ENCODE results near the gene UBR3. TPM values are rescaled to one million over a fixed set of nuclear protein-coding genes. Genes with fewer than 3 reads are reported as not detected.

Gene UBR3
- polyA plus RNA-seq, 2 of the 4 experiments (the other 2 are of a cell fraction) = 11.0 to 23.1 TPM

DNA sequence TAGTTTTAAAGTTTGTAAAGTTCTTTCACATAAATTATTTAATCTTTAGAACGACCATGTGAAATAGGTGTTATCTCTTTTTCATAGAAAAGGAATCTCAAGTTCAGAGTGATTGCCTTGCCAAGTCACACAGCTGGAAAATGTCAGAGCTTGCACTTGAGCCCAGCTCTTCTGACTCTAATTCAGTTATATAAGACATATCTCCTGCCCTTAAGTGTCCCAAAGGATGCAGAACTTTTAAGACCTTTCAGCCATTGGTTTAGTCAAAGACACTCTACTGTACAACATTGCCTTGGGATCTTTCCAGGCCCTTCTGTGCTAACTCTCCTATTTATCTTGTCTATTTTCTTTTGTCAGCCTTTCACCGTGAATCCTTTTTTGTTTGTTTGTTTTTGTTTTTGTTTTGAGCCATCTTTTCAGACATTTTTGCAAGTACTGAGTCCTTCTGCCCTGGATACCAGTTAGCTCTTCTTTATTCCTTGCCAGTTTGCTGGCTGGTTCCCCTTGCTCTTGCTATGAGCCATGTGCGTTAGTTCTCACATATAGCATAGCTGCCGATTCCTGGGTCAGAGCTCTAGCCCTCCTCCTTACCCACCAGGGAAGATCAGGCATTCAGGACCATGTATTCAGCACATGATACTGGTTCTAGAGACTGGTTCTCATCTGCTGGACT, 190.7 kb downstream of the UBR3 start:
- Histone ChIP-seq H3K4me2 (no peak overlapping the region), H3K4me3 (no peak overlapping the region), H3K4me1 (no peaks in the 10 kb centered on the region), H3K9me3 (no peaks in the 10 kb centered on the region), H3K27ac (no peak overlapping the region)
- CTCF ChIA-PET = no interaction called here
- no peak for DNase-seq (ENCODE audit: low read depth in 1 of 2, low spot score in 1 of 2)
- ATAC-seq = no peak
- POLR2A ChIA-PET = no interaction called here
- 90% methylated on average over 4 of the region's 4 CpGs for WGBS (ENCODE audit: missing lambda C conversion rate)
- FAIRE-seq = no peak
- TF ChIP-seq PHF8 (IDR thresholded peaks at IDR 0.05; ENCODE audit: borderline replicate concordance, low read depth) (no peak), FOSL2 (IDR thresholded peaks at IDR 0.05) (no peak), FOSL2 (CRISPR knock-in tag; IDR thresholded peaks at IDR 0.05) (no peak), FOXS1 (CRISPR knock-in tag; IDR thresholded peaks at IDR 0.05) (no peak), TP53 (CRISPR knock-in tag; IDR thresholded peaks at IDR 0.05) (no peak)
- TF ChIP-seq, protein P1, sequence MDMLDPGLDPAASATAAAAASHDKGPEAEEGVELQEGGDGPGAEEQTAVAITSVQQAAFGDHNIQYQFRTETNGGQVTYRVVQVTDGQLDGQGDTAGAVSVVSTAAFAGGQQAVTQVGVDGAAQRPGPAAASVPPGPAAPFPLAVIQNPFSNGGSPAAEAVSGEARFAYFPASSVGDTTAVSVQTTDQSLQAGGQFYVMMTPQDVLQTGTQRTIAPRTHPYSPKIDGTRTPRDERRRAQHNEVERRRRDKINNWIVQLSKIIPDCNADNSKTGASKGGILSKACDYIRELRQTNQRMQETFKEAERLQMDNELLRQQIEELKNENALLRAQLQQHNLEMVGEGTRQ (IDR thresholded peaks at IDR 0.05) = no peak

DNA sequence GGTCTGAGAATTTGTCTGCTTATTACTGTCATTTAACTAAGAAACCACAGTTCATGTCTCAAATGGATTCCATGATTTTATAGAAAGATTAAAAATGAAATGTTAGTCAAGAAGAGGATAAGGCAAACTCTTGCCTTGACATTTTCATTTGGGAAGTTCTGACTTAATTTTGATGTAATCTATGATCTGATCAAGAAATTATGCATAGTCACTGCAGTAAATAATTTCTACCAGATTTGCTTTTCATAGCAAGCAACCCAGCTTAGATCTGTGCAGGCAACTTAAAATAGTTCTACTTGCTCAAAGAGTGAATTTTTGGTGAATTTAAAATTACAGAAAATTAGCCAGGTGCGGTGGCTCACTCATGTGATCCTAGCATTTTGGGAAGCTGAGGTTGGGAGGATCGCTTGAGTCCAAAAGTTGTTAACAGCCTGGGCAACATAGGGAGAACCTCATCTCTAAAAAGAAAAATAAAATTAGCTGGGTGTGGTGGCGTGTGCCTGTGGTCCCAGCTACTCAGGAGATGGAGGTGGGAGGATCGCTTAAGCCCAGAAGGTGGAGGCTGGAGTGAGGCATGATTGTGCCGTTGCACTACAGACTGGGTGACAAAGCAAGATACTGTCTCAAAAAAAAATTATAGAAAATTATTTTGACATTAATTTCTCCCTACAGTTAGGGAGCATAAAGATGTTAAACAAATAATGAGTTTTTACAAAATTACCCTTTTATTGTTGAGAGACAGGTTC, 192.0 kb downstream of the UBR3 start:
- Histone ChIP-seq H3K27ac (no peak overlapping the region), H3K9me3 (no peaks in the 10 kb centered on the region), H3K4me3 (no peak overlapping the region), H3K4me2 (no peak overlapping the region), H3K4me1 (no peaks in the 10 kb centered on the region)
- FAIRE-seq = no peak
- ATAC-seq = no peak
- ChIA-PET POLR2A (no interaction called here), CTCF (no interaction called here)
- DNase-seq (ENCODE audit: low read depth in 1 of 2, low spot score in 1 of 2) = no peak
- 90% methylated on average over 5 of the region's 5 CpGs for WGBS (ENCODE audit: missing lambda C conversion rate)
- TF ChIP-seq, protein P2, sequence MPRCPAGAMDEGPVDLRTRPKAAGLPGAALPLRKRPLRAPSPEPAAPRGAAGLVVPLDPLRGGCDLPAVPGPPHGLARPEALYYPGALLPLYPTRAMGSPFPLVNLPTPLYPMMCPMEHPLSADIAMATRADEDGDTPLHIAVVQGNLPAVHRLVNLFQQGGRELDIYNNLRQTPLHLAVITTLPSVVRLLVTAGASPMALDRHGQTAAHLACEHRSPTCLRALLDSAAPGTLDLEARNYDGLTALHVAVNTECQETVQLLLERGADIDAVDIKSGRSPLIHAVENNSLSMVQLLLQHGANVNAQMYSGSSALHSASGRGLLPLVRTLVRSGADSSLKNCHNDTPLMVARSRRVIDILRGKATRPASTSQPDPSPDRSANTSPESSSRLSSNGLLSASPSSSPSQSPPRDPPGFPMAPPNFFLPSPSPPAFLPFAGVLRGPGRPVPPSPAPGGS (IDR thresholded peaks at IDR 0.05) = no peak
- TF ChIP-seq NPAS2 (CRISPR knock-in tag; IDR thresholded peaks at IDR 0.05; ENCODE audit: borderline replicate concordance) = no peak
- TF ChIP-seq NFE2L2 (conservative IDR thresholded peaks at IDR 0.05; ENCODE audit: low read length) = no peak
- TF ChIP-seq EHMT2 (IDR thresholded peaks at IDR 0.05; ENCODE audit: low read depth) = no peak
- TF ChIP-seq, protein P3, sequence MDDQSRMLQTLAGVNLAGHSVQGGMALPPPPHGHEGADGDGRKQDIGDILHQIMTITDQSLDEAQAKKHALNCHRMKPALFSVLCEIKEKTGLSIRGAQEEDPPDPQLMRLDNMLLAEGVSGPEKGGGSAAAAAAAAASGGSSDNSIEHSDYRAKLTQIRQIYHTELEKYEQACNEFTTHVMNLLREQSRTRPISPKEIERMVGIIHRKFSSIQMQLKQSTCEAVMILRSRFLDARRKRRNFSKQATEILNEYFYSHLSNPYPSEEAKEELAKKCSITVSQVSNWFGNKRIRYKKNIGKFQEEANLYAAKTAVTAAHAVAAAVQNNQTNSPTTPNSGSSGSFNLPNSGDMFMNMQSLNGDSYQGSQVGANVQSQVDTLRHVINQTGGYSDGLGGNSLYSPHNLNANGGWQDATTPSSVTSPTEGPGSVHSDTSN (IDR thresholded peaks at IDR 0.05) = no peak
- TF ChIP-seq, protein P4, sequence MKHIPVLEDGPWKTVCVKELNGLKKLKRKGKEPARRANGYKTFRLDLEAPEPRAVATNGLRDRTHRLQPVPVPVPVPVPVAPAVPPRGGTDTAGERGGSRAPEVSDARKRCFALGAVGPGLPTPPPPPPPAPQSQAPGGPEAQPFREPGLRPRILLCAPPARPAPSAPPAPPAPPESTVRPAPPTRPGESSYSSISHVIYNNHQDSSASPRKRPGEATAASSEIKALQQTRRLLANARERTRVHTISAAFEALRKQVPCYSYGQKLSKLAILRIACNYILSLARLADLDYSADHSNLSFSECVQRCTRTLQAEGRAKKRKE (CRISPR knock-in tag; IDR thresholded peaks at IDR 0.05; ENCODE audit: low read depth) = no peak
- TF ChIP-seq TP53 (CRISPR knock-in tag; IDR thresholded peaks at IDR 0.05) = no peak

DNA sequence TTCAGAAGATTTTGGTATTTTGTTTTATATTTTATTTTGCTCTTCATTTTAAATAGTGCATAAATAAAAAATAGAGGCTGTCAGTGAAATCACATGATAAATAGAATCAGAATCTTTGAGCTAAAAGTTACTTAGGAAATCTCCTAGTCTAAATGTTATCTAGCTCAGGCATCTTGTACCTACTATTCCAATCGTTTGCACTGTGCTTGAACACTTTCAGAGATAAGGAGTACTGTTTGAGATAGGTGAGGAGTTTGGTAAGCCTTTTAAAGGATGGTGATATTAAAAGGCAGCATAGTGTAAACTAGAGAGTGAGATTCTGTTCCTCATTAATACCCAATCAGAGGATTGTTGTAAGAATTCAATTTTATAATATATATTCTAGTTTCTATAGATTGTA, 193.5 kb downstream of the UBR3 start:
- TF ChIP-seq ZFP36 (IDR thresholded peaks at IDR 0.05; ENCODE audit: borderline replicate concordance, partially characterized antibody) = no peak
- no peak for TF ChIP-seq RFX5 (IDR thresholded peaks at IDR 0.05)
- TF ChIP-seq, protein P5, sequence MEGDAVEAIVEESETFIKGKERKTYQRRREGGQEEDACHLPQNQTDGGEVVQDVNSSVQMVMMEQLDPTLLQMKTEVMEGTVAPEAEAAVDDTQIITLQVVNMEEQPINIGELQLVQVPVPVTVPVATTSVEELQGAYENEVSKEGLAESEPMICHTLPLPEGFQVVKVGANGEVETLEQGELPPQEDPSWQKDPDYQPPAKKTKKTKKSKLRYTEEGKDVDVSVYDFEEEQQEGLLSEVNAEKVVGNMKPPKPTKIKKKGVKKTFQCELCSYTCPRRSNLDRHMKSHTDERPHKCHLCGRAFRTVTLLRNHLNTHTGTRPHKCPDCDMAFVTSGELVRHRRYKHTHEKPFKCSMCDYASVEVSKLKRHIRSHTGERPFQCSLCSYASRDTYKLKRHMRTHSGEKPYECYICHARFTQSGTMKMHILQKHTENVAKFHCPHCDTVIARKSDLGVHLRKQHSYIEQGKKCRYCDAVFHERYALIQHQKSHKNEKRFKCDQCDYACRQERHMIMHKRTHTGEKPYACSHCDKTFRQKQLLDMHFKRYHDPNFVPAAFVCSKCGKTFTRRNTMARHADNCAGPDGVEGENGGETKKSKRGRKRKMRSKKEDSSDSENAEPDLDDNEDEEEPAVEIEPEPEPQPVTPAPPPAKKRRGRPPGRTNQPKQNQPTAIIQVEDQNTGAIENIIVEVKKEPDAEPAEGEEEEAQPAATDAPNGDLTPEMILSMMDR (IDR thresholded peaks at IDR 0.05) = no peak
- no peak for TF ChIP-seq EHF (CRISPR knock-in tag; IDR thresholded peaks at IDR 0.05)
- TF ChIP-seq, protein P3 (IDR thresholded peaks at IDR 0.05) = no peak
- TF ChIP-seq TFCP2L1 (CRISPR knock-in tag; IDR thresholded peaks at IDR 0.05) = no peak
- no peak for TF ChIP-seq RARB (CRISPR knock-in tag; IDR thresholded peaks at IDR 0.05)
- TF ChIP-seq CHD2 (IDR thresholded peaks at IDR 0.05; ENCODE audit: low read length, partially characterized antibody) = no peak
- TF ChIP-seq, protein P6, sequence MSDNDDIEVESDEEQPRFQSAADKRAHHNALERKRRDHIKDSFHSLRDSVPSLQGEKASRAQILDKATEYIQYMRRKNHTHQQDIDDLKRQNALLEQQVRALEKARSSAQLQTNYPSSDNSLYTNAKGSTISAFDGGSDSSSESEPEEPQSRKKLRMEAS (IDR thresholded peaks at IDR 0.05) = no peak
- no peak for TF ChIP-seq FOSB (CRISPR knock-in tag; IDR thresholded peaks at IDR 0.05)
- TF ChIP-seq KDM5A (IDR thresholded peaks at IDR 0.05) = no peak
- TF ChIP-seq PHF8 (IDR thresholded peaks at IDR 0.05; ENCODE audit: borderline replicate concordance, low read depth) = no peak
- no peak for TF ChIP-seq SMC3 (IDR thresholded peaks at IDR 0.05)
- TF ChIP-seq ZSCAN20 (CRISPR knock-in tag; IDR thresholded peaks at IDR 0.05) = no peak
- TF ChIP-seq ZC3H11A (IDR thresholded peaks at IDR 0.05) = no peak
- no peak for TF ChIP-seq KDM1A (IDR thresholded peaks at IDR 0.05; ENCODE audit: low read depth)
- no peak for TF ChIP-seq FOSL2 (IDR thresholded peaks at IDR 0.05)
- TF ChIP-seq FOSL2 (CRISPR knock-in tag; IDR thresholded peaks at IDR 0.05) = no peak
- DNase-seq (ENCODE audit: low read depth in 1 of 2, low spot score in 1 of 2) = no peak
- no peak for ATAC-seq
- Histone ChIP-seq H3K4me2 (no peak overlapping the region), H3K27ac (no peak overlapping the region), H3K9me3 (no peaks in the 10 kb centered on the region), H3K4me1 (no peaks in the 10 kb centered on the region), H3K4me3 (no peak overlapping the region)
- CTCF ChIA-PET = interaction anchor here (0.6 kb wide), 1 partner anchor 151 kb away, joined by 6 read pairs; no protein-coding TSS in a partner anchor
- POLR2A ChIA-PET = no interaction called here
- WGBS (ENCODE audit: missing lambda C conversion rate) = 56% methylated on average over 1 of the region's 1 CpG
- FAIRE-seq = no peak
